Neural crest cell (in vitro differentiated cells): Measurements from ENCODE around the gene SLC9C2. TPM values are rescaled to one million over a fixed set of nuclear protein-coding genes. Genes with fewer than 3 reads are reported as not detected.
"Not testable (repeated sequence)": the region's sequence is repeated elsewhere in the genome, so short reads cannot be mapped to it uniquely, and the experiment has no call there.

ENCODE experiments used
- DNase-seq: peaks from one replicate; pipeline ENCODE4 v3.0.0; 2021; ENCODE audit warnings: low read depth, mixed read lengths, low spot score
- H3K27ac Mint-ChIP-seq: one replicate; pipeline ENCODE4 v1.8.0; 2021; ENCODE audit warnings: mild to moderate bottlenecking, mixed read lengths; ENCODE audit not compliant: unreplicated experiment
- H3K27me3 Mint-ChIP-seq: 2 replicates; pipeline ENCODE4 v1.8.0; 2021; ENCODE audit warnings: low read depth, mild to moderate bottlenecking, mixed read lengths
- H3K36me3 Mint-ChIP-seq: 2 replicates; pipeline ENCODE4 v1.8.0; 2021; ENCODE audit warnings: low read depth, mild to moderate bottlenecking, mixed read lengths
- H3K4me1 Mint-ChIP-seq: 2 replicates; pipeline ENCODE4 v1.8.0; 2021; ENCODE audit warnings: mixed read lengths
- H3K4me3 Mint-ChIP-seq: one replicate; pipeline ENCODE4 v1.8.0; 2021; ENCODE audit warnings: mild to moderate bottlenecking, mixed read lengths
- H3K9me3 Mint-ChIP-seq: 2 replicates; pipeline ENCODE4 v1.8.0; 2021; ENCODE audit warnings: mixed read lengths
- total RNA-seq: library from RNA; stranded (reverse); gene quantifications from 2 replicates; pipeline ENCODE4 v1.2.1, GENCODE V29; 2021
- TF ChIP-seq, protein P1 (sequence below): fragments of 200-600 bp; sonication (generic); conservative IDR thresholded peaks from 2 replicates; pipeline ENCODE4 v1.5.0; 2021; ENCODE audit warnings: antibody characterized with exemption, mild to moderate bottlenecking

The SLC9C2 gene
- total RNA-seq, 1 donor from 2014 or later = 0.12 TPM

DNA sequence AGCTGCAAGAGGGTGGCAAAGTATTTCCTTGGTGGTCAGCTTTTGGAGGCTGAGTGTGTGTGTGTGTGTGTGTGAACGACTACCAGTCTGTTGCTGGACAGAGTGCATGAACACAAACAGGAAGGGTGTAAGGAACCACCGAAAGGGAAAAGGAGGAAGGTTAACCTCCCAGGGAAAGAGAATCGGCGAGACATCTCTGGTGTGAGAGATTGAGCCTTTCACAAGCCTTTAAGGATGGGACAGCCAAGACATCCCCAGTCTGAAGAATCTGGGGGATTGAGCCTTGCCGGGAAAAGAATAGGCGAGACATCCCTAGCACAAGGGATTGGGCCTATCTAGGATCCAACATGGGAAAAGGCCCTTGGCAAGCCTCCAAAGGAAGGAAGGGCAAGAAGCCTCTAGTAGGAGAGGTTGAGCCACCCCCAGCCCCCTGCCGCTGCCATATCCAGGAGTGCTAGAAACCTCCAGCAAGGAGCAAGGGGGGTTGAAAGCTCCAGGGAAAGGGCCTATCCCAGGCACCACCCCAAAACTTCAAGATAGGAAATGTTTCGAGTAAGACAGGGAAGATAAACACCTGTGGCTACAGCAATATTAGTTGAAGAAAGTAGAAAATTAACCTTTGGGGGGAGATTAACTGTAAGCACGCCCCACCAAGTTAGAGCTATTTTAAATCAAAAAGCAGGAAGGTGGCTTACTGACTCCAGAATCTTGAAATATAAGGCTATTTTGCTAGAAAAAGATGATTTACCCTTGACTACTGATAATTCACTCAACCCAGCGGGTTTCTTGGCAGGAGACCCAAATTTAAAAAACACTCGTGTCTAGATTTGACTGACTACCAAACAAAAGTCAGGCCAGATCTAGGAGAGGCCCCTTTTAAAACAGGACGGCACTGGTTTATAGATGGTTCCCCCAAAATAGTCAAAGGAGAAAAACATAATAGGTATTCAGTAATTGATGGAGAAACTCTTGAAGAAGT is 35.5 kb upstream of the SLC9C2 start:
- no peak overlapping the region for H3K4me3 Mint-ChIP-seq
- TF ChIP-seq, protein P1, sequence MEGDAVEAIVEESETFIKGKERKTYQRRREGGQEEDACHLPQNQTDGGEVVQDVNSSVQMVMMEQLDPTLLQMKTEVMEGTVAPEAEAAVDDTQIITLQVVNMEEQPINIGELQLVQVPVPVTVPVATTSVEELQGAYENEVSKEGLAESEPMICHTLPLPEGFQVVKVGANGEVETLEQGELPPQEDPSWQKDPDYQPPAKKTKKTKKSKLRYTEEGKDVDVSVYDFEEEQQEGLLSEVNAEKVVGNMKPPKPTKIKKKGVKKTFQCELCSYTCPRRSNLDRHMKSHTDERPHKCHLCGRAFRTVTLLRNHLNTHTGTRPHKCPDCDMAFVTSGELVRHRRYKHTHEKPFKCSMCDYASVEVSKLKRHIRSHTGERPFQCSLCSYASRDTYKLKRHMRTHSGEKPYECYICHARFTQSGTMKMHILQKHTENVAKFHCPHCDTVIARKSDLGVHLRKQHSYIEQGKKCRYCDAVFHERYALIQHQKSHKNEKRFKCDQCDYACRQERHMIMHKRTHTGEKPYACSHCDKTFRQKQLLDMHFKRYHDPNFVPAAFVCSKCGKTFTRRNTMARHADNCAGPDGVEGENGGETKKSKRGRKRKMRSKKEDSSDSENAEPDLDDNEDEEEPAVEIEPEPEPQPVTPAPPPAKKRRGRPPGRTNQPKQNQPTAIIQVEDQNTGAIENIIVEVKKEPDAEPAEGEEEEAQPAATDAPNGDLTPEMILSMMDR = no peak
- peaks cover 14% of the 10 kb centered on the region for H3K9me3 Mint-ChIP-seq
- H3K36me3 Mint-ChIP-seq = peaks cover 6% of the 10 kb centered on the region
- DNase-seq = no peak
- peaks cover 14% of the 10 kb centered on the region for H3K4me1 Mint-ChIP-seq
- H3K27me3 Mint-ChIP-seq = no peaks in the 10 kb centered on the region
- H3K27ac Mint-ChIP-seq = no peak overlapping the region

DNA sequence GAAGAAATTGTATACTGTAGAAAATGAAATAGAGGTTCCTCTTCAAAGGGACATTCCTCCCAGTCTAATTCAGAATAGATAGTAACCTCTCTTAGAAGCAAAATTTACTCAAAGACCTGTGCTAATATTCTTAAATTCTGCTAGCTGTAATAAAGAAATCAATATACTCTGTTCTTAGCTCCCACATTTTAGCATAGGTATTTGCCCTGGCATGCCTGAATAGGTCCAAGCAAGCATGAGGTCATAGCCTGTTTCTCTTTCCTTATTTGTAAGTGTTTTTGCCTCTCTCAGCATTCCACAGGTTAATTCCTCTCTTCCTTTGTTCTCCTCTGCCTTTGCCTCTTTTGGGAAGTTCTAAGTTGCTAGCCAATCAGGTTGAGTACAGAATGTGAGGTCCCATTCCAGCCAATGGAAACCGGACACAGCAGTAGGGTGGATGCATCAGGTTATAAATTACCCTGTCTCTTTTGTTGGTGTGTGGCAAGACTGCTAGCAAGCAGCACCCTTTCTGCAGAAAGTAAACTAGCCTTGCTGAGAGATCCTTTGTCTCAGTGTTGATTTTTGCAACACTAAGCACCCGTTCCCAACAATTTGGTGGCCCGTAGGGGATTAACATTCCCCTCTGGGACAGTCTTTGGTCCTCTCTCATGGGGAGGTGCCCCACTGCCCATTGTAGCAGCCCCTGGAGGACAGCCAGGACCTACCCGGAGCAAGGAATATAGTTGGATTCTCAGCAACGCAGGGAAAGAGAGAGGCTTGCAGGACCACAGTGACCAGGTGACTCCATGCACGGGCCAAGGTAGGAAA is 34.6 kb upstream of the SLC9C2 start:
- H3K36me3 Mint-ChIP-seq = not testable (repeated sequence)

DNA sequence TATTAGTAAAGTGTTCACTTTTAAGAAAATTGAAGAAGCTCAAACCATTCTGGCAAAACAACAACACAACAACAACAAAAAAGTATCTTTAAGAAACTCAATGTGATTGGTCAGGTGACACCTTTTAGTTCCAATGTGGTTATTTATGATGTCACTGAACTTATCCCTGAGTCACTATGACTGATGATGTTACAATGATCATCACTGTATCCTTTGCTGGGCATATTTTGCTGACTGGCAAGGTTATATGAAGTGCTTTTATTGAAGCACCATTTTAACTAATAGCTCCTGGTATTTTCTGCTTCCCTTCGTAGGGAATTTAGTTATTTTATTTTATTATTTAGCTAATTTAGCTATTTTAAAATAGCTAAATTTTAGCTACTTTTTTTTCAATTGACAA is 32.2 kb upstream of the SLC9C2 start, which contains the start of gene TEX50:
Gene TEX50 (plus strand): TSS at position 223 of the 400 bp plus-strand sequence. CDS start 184 bp downstream, outside the sequence.
- Mint-ChIP-seq H3K36me3 (peaks cover 6% of the 10 kb centered on the region), H3K9me3 (peaks cover 16% of the 10 kb centered on the region), H3K27me3 (no peaks in the 10 kb centered on the region), H3K27ac (no peak within 1 kb of the TSS), H3K4me3 (no peak within 1 kb of the TSS), H3K4me1 (peaks cover 10% of the 10 kb centered on the region)
- TF ChIP-seq, protein P1 = no peak
- no peak for DNase-seq

More for the DNA sequence above, 34.6 kb upstream of the SLC9C2 start:
- DNase-seq, H3K4me3 Mint-ChIP-seq, H3K4me1 Mint-ChIP-seq, H3K27me3 Mint-ChIP-seq, H3K27ac Mint-ChIP-seq: not testable (repeated sequence)
- H3K9me3 Mint-ChIP-seq = peaks cover 13% of the 10 kb centered on the region

DNA sequence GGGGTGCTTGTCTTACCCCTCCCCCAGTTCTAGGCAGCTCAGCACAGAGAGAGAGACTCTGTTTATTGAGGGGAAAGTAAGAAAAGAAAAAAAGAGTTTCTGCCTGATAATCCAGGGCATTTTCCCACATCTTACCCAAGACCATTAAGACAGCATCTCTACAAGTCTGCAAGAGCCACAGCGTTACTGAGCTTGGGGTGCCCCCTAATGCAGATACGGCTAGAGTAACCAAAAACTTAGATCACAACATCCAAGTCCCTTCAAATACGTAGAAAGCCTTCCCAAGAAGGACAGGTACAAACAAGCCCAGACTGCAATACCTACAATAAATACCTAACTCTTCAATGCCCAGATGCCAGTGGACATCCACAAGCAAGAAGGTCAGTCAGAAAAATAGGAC is 26.0 kb upstream of the SLC9C2 start:
- no peaks in the 10 kb centered on the region for H3K36me3 Mint-ChIP-seq
- H3K4me3 Mint-ChIP-seq = no peak overlapping the region
- H3K27me3 Mint-ChIP-seq = no peaks in the 10 kb centered on the region
- H3K9me3 Mint-ChIP-seq = peaks cover 6% of the 10 kb centered on the region
- H3K27ac Mint-ChIP-seq = no peak overlapping the region
- TF ChIP-seq, protein P1 = no peak
- H3K4me1 Mint-ChIP-seq = no peaks in the 10 kb centered on the region
- no peak for DNase-seq

DNA sequence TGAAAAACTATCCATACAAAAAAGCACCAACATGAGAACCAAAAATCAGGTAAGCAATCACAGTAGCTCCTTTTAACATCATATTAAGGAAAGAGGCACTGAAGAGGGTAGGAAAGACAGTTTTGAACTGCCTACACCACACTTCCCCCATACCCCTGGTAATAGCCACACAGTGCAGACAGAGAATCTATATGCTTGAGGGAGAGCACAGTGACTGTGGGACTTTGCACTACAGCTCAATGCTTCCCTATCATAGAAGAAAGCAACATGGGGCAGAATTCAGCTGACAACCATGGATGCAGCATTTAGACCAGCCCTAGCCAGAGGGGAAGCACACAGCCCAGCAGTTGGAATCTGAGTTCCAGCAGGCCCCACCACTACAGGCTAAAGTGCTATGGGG is 24.4 kb upstream of the SLC9C2 start:
- Mint-ChIP-seq H3K4me3 (no peak overlapping the region), H3K27ac (no peak overlapping the region), H3K36me3 (peaks cover 3% of the 10 kb centered on the region), H3K27me3 (no peaks in the 10 kb centered on the region), H3K4me1 (no peaks in the 10 kb centered on the region), H3K9me3 (peaks cover 9% of the 10 kb centered on the region)
- DNase-seq = no peak
- TF ChIP-seq, protein P1 = no peak
